Trophoblast cell (in vitro differentiated cells and primary cell): ENCODE results near the gene MYO18A.

Source experiments
- DNase-seq, 2 donors: peaks; one replicate each; pipeline ENCODE4 v3.0.0-alpha.2; 2016
- H2AFZ ChIP-seq: 2 replicates; pipeline ENCODE4 v1.6.1; 2013; ENCODE audit warnings: low read length, moderate library complexity, mild to moderate bottlenecking; ENCODE audit not compliant: insufficient read depth, poor library complexity
- H2AK5ac ChIP-seq: 2 replicates; pipeline ENCODE4 v1.6.1; 2013; ENCODE audit warnings: mild to moderate bottlenecking, low read length
- H2BK120ac ChIP-seq: 2 replicates; pipeline ENCODE4 v1.6.1; 2013; ENCODE audit warnings: low read length, mild to moderate bottlenecking, moderate library complexity; ENCODE audit not compliant: insufficient read depth, poor library complexity
- H2BK12ac ChIP-seq: 2 replicates; pipeline ENCODE4 v1.6.1; 2013; ENCODE audit warnings: mild to moderate bottlenecking, low read length, moderate library complexity
- H2BK5ac ChIP-seq: 2 replicates; pipeline ENCODE4 v1.6.1; 2013; ENCODE audit warnings: low read length, low read depth, moderate library complexity, mild to moderate bottlenecking; ENCODE audit not compliant: poor library complexity
- H3K14ac ChIP-seq: 2 replicates; pipeline ENCODE4 v1.6.1; 2013; ENCODE audit warnings: mild to moderate bottlenecking, low read length
- H3K18ac ChIP-seq: 2 replicates; pipeline ENCODE4 v1.6.1; 2013; ENCODE audit warnings: mild to moderate bottlenecking, low read length
- H3K23ac ChIP-seq: 2 replicates; pipeline ENCODE4 v1.6.1; 2013; ENCODE audit warnings: low read length
- H3K27ac ChIP-seq: 2 replicates; pipeline ENCODE4 v1.5.1; 2013; ENCODE audit warnings: low read depth, mild to moderate bottlenecking, inconsistent platforms, low read length, moderate library complexity
- H3K27me3 ChIP-seq: 2 replicates; pipeline ENCODE4 v1.6.1; 2013; ENCODE audit warnings: inconsistent platforms, mild to moderate bottlenecking, low read length, moderate library complexity; ENCODE audit not compliant: insufficient read depth
- H3K36me3 ChIP-seq, 2 experiments: 1 replicate in 1 of 2; 2 replicates in 1 of 2; pipeline ENCODE4 v1.6.1; 2013; ENCODE audit warnings: low read length in 2 of 2, mild to moderate bottlenecking in 2 of 2, moderate library complexity in 1 of 2; ENCODE audit not compliant: insufficient read depth in 2 of 2, control insufficient read depth in 1 of 2
- H3K4ac ChIP-seq: 2 replicates; pipeline ENCODE4 v1.6.1; 2013; ENCODE audit warnings: low read depth, mild to moderate bottlenecking, low read length, moderate library complexity
- H3K4me1 ChIP-seq, 2 experiments: 1 replicate in 1 of 2; 2 replicates in 1 of 2; pipeline ENCODE4 v1.6.1; 2013; ENCODE audit warnings: low read length in 2 of 2, mild to moderate bottlenecking in 2 of 2, moderate library complexity in 1 of 2; ENCODE audit not compliant: insufficient read depth in 2 of 2, control insufficient read depth in 1 of 2
- H3K4me2 ChIP-seq: 2 replicates; pipeline ENCODE4 v1.6.1; 2013; ENCODE audit warnings: inconsistent platforms, mild to moderate bottlenecking, low read length, moderate library complexity
- H3K4me3 ChIP-seq: 2 replicates; pipeline ENCODE4 v1.5.1; 2013; ENCODE audit warnings: mild to moderate bottlenecking, low read depth, low read length, inconsistent platforms
- H3K79me1 ChIP-seq: one replicate; pipeline ENCODE4 v1.6.1; 2013; ENCODE audit warnings: low read length
- H3K79me2 ChIP-seq: 2 replicates; pipeline ENCODE4 v1.6.1; 2013; ENCODE audit warnings: low read length, mild to moderate bottlenecking; ENCODE audit not compliant: control insufficient read depth, insufficient read depth, poor library complexity
- H3K9ac ChIP-seq: 2 replicates; pipeline ENCODE4 v1.6.1; 2013; ENCODE audit warnings: mild to moderate bottlenecking, low read length
- H3K9me3 ChIP-seq: 2 replicates; pipeline ENCODE4 v1.6.1; 2013; ENCODE audit warnings: low read depth, mild to moderate bottlenecking, control low read depth, inconsistent platforms, low read length; ENCODE audit not compliant: insufficient read depth
- H4K12ac ChIP-seq: 2 replicates; pipeline ENCODE4 v1.6.1; 2013; ENCODE audit warnings: low read depth, mild to moderate bottlenecking, low read length, moderate library complexity
- H4K8ac ChIP-seq: 2 replicates; pipeline ENCODE4 v1.6.1; 2013; ENCODE audit warnings: low read depth, mild to moderate bottlenecking, low read length, moderate library complexity
- H4K91ac ChIP-seq: one replicate; pipeline ENCODE4 v1.6.1; 2013; ENCODE audit warnings: low read depth, mild to moderate bottlenecking, low read length, moderate library complexity
- WGBS: extraction: QIAGEN DNeasy Blood & Tissue Kit; methylation state at CpG from one replicate; pipeline ENCODE4 v1.1.7; 2013; ENCODE audit warnings: missing lambda C conversion rate; ENCODE audit not compliant: insufficient read length, insufficient coverage; ENCODE audit errors: extremely low coverage; 5-methylcytosine and 5-hydroxymethylcytosine counted together

The MYO18A gene

DNA sequence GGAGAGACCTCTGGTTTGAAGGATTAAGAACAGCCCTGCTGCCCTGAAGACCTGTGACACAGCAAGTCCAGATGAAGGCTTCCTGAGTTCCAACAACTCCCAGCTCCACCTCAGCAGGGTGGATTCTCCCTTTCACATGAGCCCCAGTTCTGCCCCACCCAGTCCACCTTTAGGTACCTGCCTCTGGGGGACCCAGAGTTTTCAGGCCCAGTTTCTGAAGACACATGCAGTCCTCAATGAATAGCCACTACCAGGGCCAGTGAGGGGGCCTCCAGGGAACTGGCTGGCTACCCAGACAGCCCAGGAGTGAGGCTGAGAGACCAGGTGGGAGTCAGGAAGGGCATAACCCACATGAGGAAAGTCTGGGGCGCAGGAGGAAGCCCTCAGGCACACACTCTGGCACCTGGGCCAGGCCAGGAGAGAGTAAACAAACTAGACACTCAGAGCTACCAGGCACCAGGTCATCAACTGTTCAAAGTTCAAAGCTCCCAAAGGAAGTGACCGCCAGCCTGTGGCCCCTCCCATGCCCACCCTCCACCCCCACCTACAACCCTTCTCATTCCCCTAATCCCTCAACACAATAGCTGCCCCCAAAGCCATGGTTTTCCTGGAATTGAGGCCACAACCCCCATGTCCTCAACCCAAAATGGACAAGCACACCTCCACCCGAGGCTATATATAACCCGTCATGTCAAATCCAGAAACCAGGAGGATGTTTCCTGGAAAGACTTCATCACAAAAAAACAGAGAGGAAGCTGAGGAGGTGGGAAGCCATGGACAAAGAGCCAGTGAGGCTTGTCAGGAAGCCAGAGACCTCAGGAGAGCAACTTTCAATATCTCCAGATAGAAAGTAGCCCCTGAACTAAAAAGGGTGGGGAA, 2.1 kb downstream of the MYO18A start:
- Histone ChIP-seq H3K4me2 (no peak overlapping the region), H3K27me3 (no peaks in the 10 kb centered on the region), H3K79me1 (peaks cover 20% of the 10 kb centered on the region), H3K9me3 (no peaks in the 10 kb centered on the region), H2AFZ (no peak overlapping the region), H2BK5ac (peak overlapping the region; percentile 31), H3K36me3 (no peaks in the 10 kb centered on the region), H3K23ac (no peak overlapping the region), H3K14ac (peak overlapping the region; percentile 19), H2BK12ac (peak overlapping the region; percentile 51), H3K4me1 (peaks cover 22 to 28% of the 10 kb centered on the region in 2 experiments), H3K79me2 (peaks cover 10% of the 10 kb centered on the region), H3K4me3 (no peak overlapping the region), H2BK120ac (peak overlapping the region; percentile 50), H3K27ac (peak overlapping the region; percentile 23), H3K4ac (no peak overlapping the region), H3K18ac (peak overlapping the region; percentile 38), H2AK5ac (peak overlapping the region; percentile 1), H4K8ac (no peak overlapping the region), H3K9ac (no peak overlapping the region), H4K91ac (peak overlapping the region; percentile 48), H4K12ac (no peak overlapping the region)
- WGBS = no CpG with 5 or more reads among the region's 4 CpGs
- no peak for DNase-seq

DNA sequence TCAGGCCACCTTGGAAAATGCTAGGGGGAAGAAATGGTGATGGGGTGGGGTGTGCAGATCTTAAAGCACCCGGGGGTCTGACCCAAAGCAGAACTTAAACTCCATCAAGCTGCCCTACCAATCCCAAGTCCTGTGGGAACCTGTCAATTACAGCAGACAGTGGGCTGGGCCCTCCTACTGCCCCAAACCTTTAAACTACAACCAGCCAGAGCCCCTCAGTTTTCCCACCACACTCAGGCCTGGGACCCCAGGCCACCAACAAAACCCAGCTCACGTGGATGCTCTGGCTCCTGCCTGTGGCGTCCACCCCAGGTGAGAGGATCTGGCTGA, 2.7 kb downstream of the MYO18A start:
- Histone ChIP-seq H3K79me2 (peaks cover 10% of the 10 kb centered on the region), H3K18ac (peak overlapping the region; percentile 38), H3K9ac (no peak overlapping the region), H2AK5ac (peak overlapping the region; percentile 1), H3K23ac (no peak overlapping the region), H2AFZ (no peak overlapping the region), H2BK12ac (peak overlapping the region; percentile 51), H3K4ac (peak overlapping the region; percentile 42), H3K4me2 (no peak overlapping the region), H3K36me3 (no peaks in the 10 kb centered on the region), H4K91ac (peak overlapping the region; percentile 48), H3K27ac (peak overlapping the region; percentile 23), H4K8ac (no peak overlapping the region), H3K9me3 (no peaks in the 10 kb centered on the region), H3K4me1 (peaks cover 22 to 28% of the 10 kb centered on the region in 2 experiments), H2BK120ac (no peak overlapping the region), H3K79me1 (peaks cover 20% of the 10 kb centered on the region), H2BK5ac (peak overlapping the region; percentile 11), H3K27me3 (no peaks in the 10 kb centered on the region), H3K14ac (peak overlapping the region; percentile 19), H3K4me3 (no peak overlapping the region), H4K12ac (no peak overlapping the region)
- WGBS = no CpG with 5 or more reads among the region's 3 CpGs
- no peak for DNase-seq

DNA sequence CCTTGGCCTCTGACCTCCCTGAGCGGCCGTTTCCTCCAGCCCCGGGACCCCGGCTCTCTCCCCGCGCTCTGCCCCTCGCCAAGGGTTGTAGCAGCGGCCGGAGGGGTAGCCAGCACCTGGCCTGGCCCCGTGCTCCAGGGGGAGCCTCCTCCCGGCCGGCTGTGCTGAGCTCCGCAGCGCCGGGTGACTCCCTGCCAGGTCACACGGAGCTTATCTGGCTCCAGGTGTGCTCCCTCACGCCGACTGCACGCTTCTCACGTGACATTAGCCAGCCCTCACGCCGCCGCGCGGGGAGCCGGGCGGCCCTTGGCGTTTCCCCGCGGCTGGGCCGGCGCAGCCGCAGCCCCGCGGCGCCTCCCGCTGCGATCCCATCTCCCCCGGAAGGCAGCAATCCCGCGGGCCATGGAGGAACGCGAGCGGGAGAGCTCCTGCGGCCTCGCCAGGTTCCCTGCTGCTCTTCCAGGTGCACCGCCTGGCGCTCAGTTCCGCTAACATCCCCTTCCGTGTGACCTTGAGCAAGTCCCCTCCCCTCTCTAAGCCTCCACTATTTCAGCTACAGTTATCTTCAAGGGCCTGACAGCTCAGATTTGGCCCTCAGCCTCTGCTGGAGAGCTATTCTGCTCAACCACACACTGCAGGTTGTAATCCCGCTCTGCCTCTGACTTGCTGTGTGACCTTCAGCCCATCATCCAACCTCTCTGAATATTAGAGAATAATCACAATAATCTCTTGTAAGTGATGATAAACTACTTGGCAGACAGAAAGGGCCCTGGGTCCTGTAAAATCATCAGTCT, 3.4 kb downstream of the MYO18A start:
- Histone ChIP-seq H3K4ac (peak overlapping the region; percentile 69), H2BK5ac (peak overlapping the region; percentile 32), H3K9me3 (no peaks in the 10 kb centered on the region), H3K4me3 (peak overlapping the region; percentile 65), H3K14ac (peak overlapping the region; percentile 45), H2AFZ (peak overlapping the region; percentile 42), H3K4me2 (peak overlapping the region; percentile 80), H2AK5ac (no peak overlapping the region), H4K12ac (peak overlapping the region; percentile 23), H3K36me3 (no peaks in the 10 kb centered on the region), H3K27me3 (no peaks in the 10 kb centered on the region), H3K23ac (no peak overlapping the region), H3K79me1 (peaks cover 20% of the 10 kb centered on the region), H3K4me1 (peaks cover 22 to 28% of the 10 kb centered on the region in 2 experiments), H3K27ac (peak overlapping the region; percentile 38), H2BK12ac (no peak overlapping the region), H3K79me2 (peaks cover 10% of the 10 kb centered on the region), H3K9ac (no peak overlapping the region), H2BK120ac (peak overlapping the region; percentile 65), H4K91ac (peak overlapping the region; percentile 46), H3K18ac (peak overlapping the region; percentile 59), H4K8ac (peak overlapping the region; percentile 67)
- DNase-seq = peak; percentile 85 to 89
- no CpG with 5 or more reads among the region's 51 CpGs for WGBS

DNA sequence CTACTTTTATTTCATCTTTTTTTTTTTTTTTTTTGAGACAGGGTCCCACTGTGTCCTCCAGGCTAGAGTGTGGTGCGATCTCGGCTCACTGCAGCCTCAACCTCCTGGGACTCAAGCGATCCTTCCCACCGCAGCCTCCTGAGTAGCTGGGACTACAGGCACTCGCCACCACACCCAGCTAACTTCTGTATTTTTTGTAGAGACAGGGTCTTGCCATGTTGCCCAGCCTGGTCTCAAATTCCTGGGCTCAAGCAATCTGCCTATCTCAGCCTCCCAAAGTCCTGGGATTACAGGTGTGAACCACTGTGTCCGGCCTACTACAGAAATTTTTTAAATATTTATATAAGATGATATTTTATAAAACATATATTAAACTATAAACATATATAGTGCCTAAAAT, 4.8 kb downstream of the MYO18A start:
- Histone ChIP-seq H2BK120ac (no peak overlapping the region), H3K9ac (no peak overlapping the region)

More for the DNA sequence above, 4.8 kb downstream of the MYO18A start:
- no peak for DNase-seq
- H3K79me2 ChIP-seq = peaks cover 8% of the 10 kb centered on the region
- no peak overlapping the region for H2AFZ ChIP-seq
- H3K18ac ChIP-seq = no peak overlapping the region
- H3K27me3 ChIP-seq = no peaks in the 10 kb centered on the region
- no peak overlapping the region for H3K4me3 ChIP-seq
- no peak overlapping the region for H2BK5ac ChIP-seq
- no peak overlapping the region for H4K91ac ChIP-seq
- no peak overlapping the region for H3K23ac ChIP-seq
- H3K4ac ChIP-seq = peak overlapping the region; percentile 38
- no peak overlapping the region for H4K8ac ChIP-seq
- no peak overlapping the region for H3K27ac ChIP-seq
- no CpG with 5 or more reads among the region's 6 CpGs for WGBS
- no peak overlapping the region for H4K12ac ChIP-seq
- no peak overlapping the region for H3K4me2 ChIP-seq
- H3K4me1 ChIP-seq = peaks cover 16 to 23% of the 10 kb centered on the region in 2 experiments
- H3K14ac ChIP-seq = no peak overlapping the region
- no peak overlapping the region for H2BK12ac ChIP-seq
- H2AK5ac ChIP-seq = no peak overlapping the region
- no peaks in the 10 kb centered on the region for H3K36me3 ChIP-seq
- H3K9me3 ChIP-seq = no peaks in the 10 kb centered on the region
- peaks cover 17% of the 10 kb centered on the region for H3K79me1 ChIP-seq
